ENCODE measurements around the gene MAP2K4. TPM values are rescaled to one million over a fixed set of nuclear protein-coding genes. Genes with fewer than 3 reads are reported as not detected.

Gene MAP2K4
- total RNA-seq, 2 experiments from 2014 or later = 12.3 to 29.1 TPM

DNA sequence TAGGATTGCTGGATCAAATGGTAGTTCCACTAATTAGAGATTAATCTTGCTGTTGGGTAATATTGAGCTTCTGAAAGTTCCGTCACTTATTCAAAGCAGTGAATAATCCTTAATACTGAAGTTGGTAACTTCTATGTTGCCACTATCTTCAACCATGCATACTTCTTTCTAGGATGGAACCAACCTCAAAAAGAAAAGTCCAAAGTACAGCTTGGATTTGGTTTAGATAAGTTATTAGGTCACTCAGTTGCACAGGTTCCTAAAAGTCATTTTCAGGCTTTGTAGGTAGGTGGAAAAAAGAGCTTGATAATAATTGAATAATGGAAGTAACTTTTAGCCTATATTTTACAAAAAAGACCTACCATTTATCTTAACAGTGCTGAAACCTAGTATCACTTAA is 78.7 kb downstream of the MAP2K4 start:
- TF ChIP-seq EZH2phosphoT487 (IDR thresholded peaks at IDR 0.05; ENCODE audit: borderline replicate concordance, low read depth, low read length) = no peak
- TF ChIP-seq, protein P1, sequence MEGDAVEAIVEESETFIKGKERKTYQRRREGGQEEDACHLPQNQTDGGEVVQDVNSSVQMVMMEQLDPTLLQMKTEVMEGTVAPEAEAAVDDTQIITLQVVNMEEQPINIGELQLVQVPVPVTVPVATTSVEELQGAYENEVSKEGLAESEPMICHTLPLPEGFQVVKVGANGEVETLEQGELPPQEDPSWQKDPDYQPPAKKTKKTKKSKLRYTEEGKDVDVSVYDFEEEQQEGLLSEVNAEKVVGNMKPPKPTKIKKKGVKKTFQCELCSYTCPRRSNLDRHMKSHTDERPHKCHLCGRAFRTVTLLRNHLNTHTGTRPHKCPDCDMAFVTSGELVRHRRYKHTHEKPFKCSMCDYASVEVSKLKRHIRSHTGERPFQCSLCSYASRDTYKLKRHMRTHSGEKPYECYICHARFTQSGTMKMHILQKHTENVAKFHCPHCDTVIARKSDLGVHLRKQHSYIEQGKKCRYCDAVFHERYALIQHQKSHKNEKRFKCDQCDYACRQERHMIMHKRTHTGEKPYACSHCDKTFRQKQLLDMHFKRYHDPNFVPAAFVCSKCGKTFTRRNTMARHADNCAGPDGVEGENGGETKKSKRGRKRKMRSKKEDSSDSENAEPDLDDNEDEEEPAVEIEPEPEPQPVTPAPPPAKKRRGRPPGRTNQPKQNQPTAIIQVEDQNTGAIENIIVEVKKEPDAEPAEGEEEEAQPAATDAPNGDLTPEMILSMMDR (conservative IDR thresholded peaks at IDR 0.05; ENCODE audit: low read length) = no peak
- intact Hi-C loops (cut with micrococcal nuclease; ENCODE audit: unreplicated experiment) = no loop called here
- CTCF ChIA-PET (ENCODE audit: unreplicated experiment) = no interaction called here
- Histone ChIP-seq H3K79me2 (ENCODE audit: insufficient read depth, low read depth, low read length) (no peaks in the 10 kb centered on the region), H3K4me3 (ENCODE audit: low read depth, low read length, poor library complexity, severe bottlenecking) (no peak overlapping the region), H3K4me1 (ENCODE audit: insufficient read depth, low read length, poor library complexity, severe bottlenecking) (peaks cover 3% of the 10 kb centered on the region), H3K9me3 (ENCODE audit: low read length) (no peaks in the 10 kb centered on the region), H2AFZ (ENCODE audit: low read length) (no peak overlapping the region), H3K27ac (ENCODE audit: low read depth, low read length, poor library complexity, severe bottlenecking) (no peak overlapping the region), H3K36me3 (ENCODE audit: insufficient read depth, low read length) (peaks cover 18% of the 10 kb centered on the region; the same call in 1 of the 2 replicates), H4K20me1 (ENCODE audit: insufficient read depth, low read length) (no peaks in the 10 kb centered on the region), H3K9me2 (ENCODE audit: insufficient read depth, low read length) (no peaks in the 10 kb centered on the region), H3K4me2 (ENCODE audit: low read length) (no peak overlapping the region)
- POLR2A ChIA-PET = interaction anchor here (0.6 to 1.7 kb wide), 4 partner anchors 9 to 920 kb away, joined by 3 to 9 read pairs (median 3); no protein-coding TSS in a partner anchor
- BruUV-seq (replicated peaks) = no TSS peak
- DNase-seq (ENCODE audit: low spot score) = no peak

DNA sequence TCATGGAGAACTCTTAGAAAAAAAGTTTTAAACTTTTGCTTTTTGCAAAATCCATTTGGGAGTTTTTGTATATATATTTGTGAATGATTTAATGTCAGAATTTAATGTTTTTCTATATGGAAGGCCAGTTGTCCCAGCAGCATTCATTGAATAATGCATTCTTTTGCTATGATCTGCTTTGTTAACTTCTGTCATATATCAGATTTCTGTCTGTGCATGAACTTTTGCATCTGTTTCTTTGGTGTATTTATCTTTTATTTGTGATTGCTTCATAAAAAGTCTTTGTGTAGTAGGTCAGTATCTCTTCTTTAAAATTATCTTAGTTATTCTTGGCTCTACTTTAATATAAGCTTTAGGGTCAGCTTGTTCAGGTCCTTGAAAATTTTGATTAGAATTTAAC is 84.2 kb downstream of the MAP2K4 start:
- no peaks in the 10 kb centered on the region for H4K20me1 ChIP-seq (ENCODE audit: insufficient read depth, low read length)
- H3K27ac ChIP-seq (ENCODE audit: low read depth, low read length, poor library complexity, severe bottlenecking) = no peak overlapping the region
- no peak overlapping the region for H2AFZ ChIP-seq (ENCODE audit: low read length)
- no peaks in the 10 kb centered on the region for H3K4me1 ChIP-seq (ENCODE audit: insufficient read depth, low read length, poor library complexity, severe bottlenecking)
- intact Hi-C loops (cut with micrococcal nuclease; ENCODE audit: unreplicated experiment) = no loop called here
- no peak overlapping the region for H3K4me3 ChIP-seq (ENCODE audit: low read depth, low read length, poor library complexity, severe bottlenecking)
- no TSS peak for BruUV-seq (replicated peaks)
- H3K9me3 ChIP-seq (ENCODE audit: low read length) = no peaks in the 10 kb centered on the region
- H3K36me3 ChIP-seq (ENCODE audit: insufficient read depth, low read length) = no peaks in the 10 kb centered on the region
- H3K4me2 ChIP-seq (ENCODE audit: low read length) = no peak overlapping the region
- ChIA-PET POLR2A (no interaction called here), CTCF (ENCODE audit: unreplicated experiment) (no interaction called here)
- no peaks in the 10 kb centered on the region for H3K9me2 ChIP-seq (ENCODE audit: insufficient read depth, low read length)
- H3K79me2 ChIP-seq (ENCODE audit: insufficient read depth, low read depth, low read length) = no peaks in the 10 kb centered on the region
- no peak for TF ChIP-seq EZH2phosphoT487 (IDR thresholded peaks at IDR 0.05; ENCODE audit: borderline replicate concordance, low read depth, low read length)
- TF ChIP-seq, protein P1 (conservative IDR thresholded peaks at IDR 0.05; ENCODE audit: low read length) = no peak
- DNase-seq (ENCODE audit: low spot score) = no peak

DNA sequence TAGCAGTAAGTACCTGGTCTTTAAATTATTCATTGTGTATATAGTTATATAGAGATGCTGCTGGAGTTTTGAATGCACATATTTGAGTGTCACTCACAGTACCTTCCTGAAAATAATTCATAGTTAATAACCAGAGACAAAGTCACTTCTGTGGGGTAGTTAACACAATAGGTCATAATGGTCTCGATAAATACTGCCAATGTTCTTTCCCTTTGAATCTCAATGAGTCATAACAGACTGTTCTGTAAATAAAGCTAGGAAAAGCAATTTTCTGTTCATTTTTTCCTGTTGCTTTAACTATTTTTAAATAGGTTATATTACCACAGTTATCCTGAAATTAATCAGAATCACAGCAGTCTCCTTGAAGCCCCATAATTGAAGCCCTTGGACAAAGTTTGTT is 87.2 kb downstream of the MAP2K4 start:
- BruUV-seq (replicated peaks) = no TSS peak
- H3K27ac ChIP-seq (ENCODE audit: low read depth, low read length, poor library complexity, severe bottlenecking) = no peak overlapping the region
- no peaks in the 10 kb centered on the region for H4K20me1 ChIP-seq (ENCODE audit: insufficient read depth, low read length)
- no peak for TF ChIP-seq EZH2phosphoT487 (IDR thresholded peaks at IDR 0.05; ENCODE audit: borderline replicate concordance, low read depth, low read length)
- TF ChIP-seq, protein P1 (conservative IDR thresholded peaks at IDR 0.05; ENCODE audit: low read length) = no peak
- no peaks in the 10 kb centered on the region; the same call in 1 of the 2 replicates for H3K9me2 ChIP-seq (ENCODE audit: insufficient read depth, low read length)
- H3K4me2 ChIP-seq (ENCODE audit: low read length) = no peak overlapping the region
- no peaks in the 10 kb centered on the region for H3K79me2 ChIP-seq (ENCODE audit: insufficient read depth, low read depth, low read length)
- H3K4me3 ChIP-seq (ENCODE audit: low read depth, low read length, poor library complexity, severe bottlenecking) = no peak overlapping the region
- no peak overlapping the region for H2AFZ ChIP-seq (ENCODE audit: low read length)
- intact Hi-C loops (cut with micrococcal nuclease; ENCODE audit: unreplicated experiment) = no loop called here
- H3K9me3 ChIP-seq (ENCODE audit: low read length) = no peaks in the 10 kb centered on the region
- H3K36me3 ChIP-seq (ENCODE audit: insufficient read depth, low read length) = peaks cover 16% of the 10 kb centered on the region
- CTCF ChIA-PET (ENCODE audit: unreplicated experiment) = no interaction called here
- no peak for DNase-seq (ENCODE audit: low spot score)
- POLR2A ChIA-PET = interaction anchor here (1.0 to 1.8 kb wide), 3 partner anchors 9 to 112 kb away, joined by 3 to 9 read pairs (median 5); no protein-coding TSS in a partner anchor
- peaks cover 6% of the 10 kb centered on the region for H3K4me1 ChIP-seq (ENCODE audit: insufficient read depth, low read length, poor library complexity, severe bottlenecking)
